Measurements from ENCODE around the gene VTCN1.

VTCN1 gene

GRCh38 chr1:117240547-117240946 is 29.8 kb upstream of the VTCN1 start:
- H2BK12ac ChIP-seq (ENCODE audit: low read length) = no peak overlapping the region
- H3K9me3 ChIP-seq (ENCODE audit: insufficient read depth, low read depth, low read length) = no peaks in the 10 kb centered on the region
- H4K8ac ChIP-seq (ENCODE audit: low read depth, low read length) = no peak overlapping the region
- DNase-seq = no peak
- no peak overlapping the region for H3K18ac ChIP-seq (ENCODE audit: low read length)
- H3K4me3 ChIP-seq (ENCODE audit: low read depth, low read length) = no peak overlapping the region
- no peak overlapping the region for H3K27ac ChIP-seq (ENCODE audit: low read depth, low read length)
- no CpG with 5 or more reads among the region's 4 CpGs for WGBS (ENCODE audit: extremely low coverage, insufficient coverage, insufficient read length)
- peak overlapping the region; percentile 30 for H4K91ac ChIP-seq (ENCODE audit: low read depth, low read length)
- no peaks in the 10 kb centered on the region for H3K36me3 ChIP-seq (ENCODE audit: control insufficient read depth in 1 of 2, insufficient read depth in 2 of 2, low read length in 2 of 2)
- H3K4ac ChIP-seq (ENCODE audit: low read depth, low read length) = no peak overlapping the region
- H3K4me1 ChIP-seq (ENCODE audit: control insufficient read depth in 1 of 2, insufficient read depth in 2 of 2, low read length in 2 of 2) = peaks cover 2 to 8% of the 10 kb centered on the region in 2 experiments
- H3K79me2 ChIP-seq (ENCODE audit: control insufficient read depth, insufficient read depth, low read length, poor library complexity) = no peaks in the 10 kb centered on the region
- H3K23ac ChIP-seq (ENCODE audit: low read length) = no peak overlapping the region
- H4K12ac ChIP-seq (ENCODE audit: low read depth, low read length) = no peak overlapping the region
- H3K79me1 ChIP-seq (ENCODE audit: low read length) = peaks cover 5% of the 10 kb centered on the region
- H3K27me3 ChIP-seq (ENCODE audit: insufficient read depth, low read length) = no peaks in the 10 kb centered on the region
- no peak overlapping the region for H3K4me2 ChIP-seq (ENCODE audit: low read length)
- no peak overlapping the region for H2AK5ac ChIP-seq (ENCODE audit: low read length)
- no peak overlapping the region for H2AFZ ChIP-seq (ENCODE audit: insufficient read depth, low read length, poor library complexity)
- no peak overlapping the region for H2BK5ac ChIP-seq (ENCODE audit: low read depth, low read length, poor library complexity)
- H3K14ac ChIP-seq (ENCODE audit: low read length) = no peak overlapping the region
- no peak overlapping the region for H3K9ac ChIP-seq (ENCODE audit: low read length)
- H2BK120ac ChIP-seq (ENCODE audit: insufficient read depth, low read length, poor library complexity) = no peak overlapping the region

- H2AFZ ChIP-seq (ENCODE audit: insufficient read depth, low read length, poor library complexity) = no peak overlapping the region
- H3K36me3 ChIP-seq (ENCODE audit: control insufficient read depth in 1 of 2, insufficient read depth in 2 of 2, low read length in 2 of 2) = no peaks in the 10 kb centered on the region
- no peak for DNase-seq
- no peaks in the 10 kb centered on the region for H3K9me3 ChIP-seq (ENCODE audit: insufficient read depth, low read depth, low read length)
- no peak overlapping the region for H2BK5ac ChIP-seq (ENCODE audit: low read depth, low read length, poor library complexity)
- H3K9ac ChIP-seq (ENCODE audit: low read length) = no peak overlapping the region
- no peak overlapping the region for H2AK5ac ChIP-seq (ENCODE audit: low read length)
- H3K4me3 ChIP-seq (ENCODE audit: low read depth, low read length) = no peak overlapping the region
- no peak overlapping the region for H3K23ac ChIP-seq (ENCODE audit: low read length)
- no peak overlapping the region for H3K4me2 ChIP-seq (ENCODE audit: low read length)
- no peak overlapping the region for H3K27ac ChIP-seq (ENCODE audit: low read depth, low read length)
- H3K27me3 ChIP-seq (ENCODE audit: insufficient read depth, low read length) = no peaks in the 10 kb centered on the region
- no peaks in the 10 kb centered on the region for H3K79me2 ChIP-seq (ENCODE audit: control insufficient read depth, insufficient read depth, low read length, poor library complexity)
- H3K4ac ChIP-seq (ENCODE audit: low read depth, low read length) = no peak overlapping the region
- no peak overlapping the region for H4K8ac ChIP-seq (ENCODE audit: low read depth, low read length)
- no peak overlapping the region for H4K91ac ChIP-seq (ENCODE audit: low read depth, low read length)
- H2BK12ac ChIP-seq (ENCODE audit: low read length) = no peak overlapping the region
- no peak overlapping the region for H3K14ac ChIP-seq (ENCODE audit: low read length)
- H2BK120ac ChIP-seq (ENCODE audit: insufficient read depth, low read length, poor library complexity) = no peak overlapping the region
- H3K4me1 ChIP-seq (ENCODE audit: control insufficient read depth in 1 of 2, insufficient read depth in 2 of 2, low read length in 2 of 2) = peaks cover 2 to 8% of the 10 kb centered on the region in 2 experiments
- no peak overlapping the region for H3K18ac ChIP-seq (ENCODE audit: low read length)
- peaks cover 5% of the 10 kb centered on the region for H3K79me1 ChIP-seq (ENCODE audit: low read length)
- H4K12ac ChIP-seq (ENCODE audit: low read depth, low read length) = no peak overlapping the region
These were observed 28.7 kb upstream of the VTCN1 start for GRCh38 chr1:117239467-117239866.

GRCh38 chr1:117237726-117238381 is 27.1 kb upstream of the VTCN1 start:
- H3K9ac ChIP-seq (ENCODE audit: low read length) = no peak overlapping the region

GRCh38 chr1:117235863-117236465 is 25.2 kb upstream of the VTCN1 start:
- H3K27ac ChIP-seq (ENCODE audit: low read depth, low read length) = no peak overlapping the region
- H2BK120ac ChIP-seq (ENCODE audit: insufficient read depth, low read length, poor library complexity) = no peak overlapping the region
- no CpG with 5 or more reads among the region's 2 CpGs for WGBS (ENCODE audit: extremely low coverage, insufficient coverage, insufficient read length)
- H3K23ac ChIP-seq (ENCODE audit: low read length) = no peak overlapping the region
- no peak overlapping the region for H3K14ac ChIP-seq (ENCODE audit: low read length)
- H3K4me2 ChIP-seq (ENCODE audit: low read length) = no peak overlapping the region
- H2BK5ac ChIP-seq (ENCODE audit: low read depth, low read length, poor library complexity) = no peak overlapping the region
- no peaks in the 10 kb centered on the region for H3K9me3 ChIP-seq (ENCODE audit: insufficient read depth, low read depth, low read length)
- no peaks in the 10 kb centered on the region for H3K27me3 ChIP-seq (ENCODE audit: insufficient read depth, low read length)
- H3K18ac ChIP-seq (ENCODE audit: low read length) = no peak overlapping the region
- H3K36me3 ChIP-seq (ENCODE audit: control insufficient read depth in 1 of 2, insufficient read depth in 2 of 2, low read length in 2 of 2) = no peaks in the 10 kb centered on the region
- no peaks in the 10 kb centered on the region for H3K79me2 ChIP-seq (ENCODE audit: control insufficient read depth, insufficient read depth, low read length, poor library complexity)
- no peak overlapping the region for H3K9ac ChIP-seq (ENCODE audit: low read length)
- no peak overlapping the region for H3K4me3 ChIP-seq (ENCODE audit: low read depth, low read length)
- H3K4ac ChIP-seq (ENCODE audit: low read depth, low read length) = no peak overlapping the region
- no peak overlapping the region for H2AK5ac ChIP-seq (ENCODE audit: low read length)
- H4K12ac ChIP-seq (ENCODE audit: low read depth, low read length) = no peak overlapping the region
- peaks cover 2 to 6% of the 10 kb centered on the region in 2 experiments for H3K4me1 ChIP-seq (ENCODE audit: control insufficient read depth in 1 of 2, insufficient read depth in 2 of 2, low read length in 2 of 2)
- H2AFZ ChIP-seq (ENCODE audit: insufficient read depth, low read length, poor library complexity) = no peak overlapping the region
- H4K91ac ChIP-seq (ENCODE audit: low read depth, low read length) = no peak overlapping the region
- H2BK12ac ChIP-seq (ENCODE audit: low read length) = no peak overlapping the region
- no peak overlapping the region for H4K8ac ChIP-seq (ENCODE audit: low read depth, low read length)
- H3K79me1 ChIP-seq (ENCODE audit: low read length) = peaks cover 4% of the 10 kb centered on the region
- no peak for DNase-seq

More at GRCh38 chr1:117237726-117238381, 27.1 kb upstream of the VTCN1 start:
- Histone ChIP-seq H3K9me3 (ENCODE audit: insufficient read depth, low read depth, low read length) (no peaks in the 10 kb centered on the region), H3K79me1 (ENCODE audit: low read length) (peaks cover 5% of the 10 kb centered on the region), H3K4me2 (ENCODE audit: low read length) (no peak overlapping the region), H3K27ac (ENCODE audit: low read depth, low read length) (no peak overlapping the region), H3K36me3 (ENCODE audit: control insufficient read depth in 1 of 2, insufficient read depth in 2 of 2, low read length in 2 of 2) (no peaks in the 10 kb centered on the region), H3K23ac (ENCODE audit: low read length) (no peak overlapping the region), H2BK12ac (ENCODE audit: low read length) (no peak overlapping the region), H4K91ac (ENCODE audit: low read depth, low read length) (peak overlapping the region; percentile 66), H2AFZ (ENCODE audit: insufficient read depth, low read length, poor library complexity) (no peak overlapping the region), H3K27me3 (ENCODE audit: insufficient read depth, low read length) (no peaks in the 10 kb centered on the region), H3K4me1 (ENCODE audit: control insufficient read depth in 1 of 2, insufficient read depth in 2 of 2, low read length in 2 of 2) (peaks cover 2 to 8% of the 10 kb centered on the region in 2 experiments), H3K79me2 (ENCODE audit: control insufficient read depth, insufficient read depth, low read length, poor library complexity) (no peaks in the 10 kb centered on the region), H3K4ac (ENCODE audit: low read depth, low read length) (no peak overlapping the region), H2AK5ac (ENCODE audit: low read length) (no peak overlapping the region), H4K8ac (ENCODE audit: low read depth, low read length) (no peak overlapping the region), H2BK5ac (ENCODE audit: low read depth, low read length, poor library complexity) (peak overlapping the region; percentile 39), H2BK120ac (ENCODE audit: insufficient read depth, low read length, poor library complexity) (no peak overlapping the region), H3K18ac (ENCODE audit: low read length) (no peak overlapping the region), H3K4me3 (ENCODE audit: low read depth, low read length) (no peak overlapping the region), H4K12ac (ENCODE audit: low read depth, low read length) (no peak overlapping the region), H3K14ac (ENCODE audit: low read length) (no peak overlapping the region)
- peak in 1 of 2 donors; percentile 55 for DNase-seq
- WGBS (ENCODE audit: extremely low coverage, insufficient coverage, insufficient read length) = no CpG with 5 or more reads among the region's 1 CpG

Data from trophoblast cell (in vitro differentiated cells and primary cell).